ENCODE results near the gene IQCM.
"Not testable (repeated sequence)": the region's sequence is repeated elsewhere in the genome, so short reads cannot be mapped to it uniquely, and the experiment has no call there.

- not testable (repeated sequence) for TF ChIP-seq CTCF, POLR2A (IDR thresholded peaks at IDR 0.05)
Observed at GRCh38 chr4:149507309-149507708, 308.3 kb downstream of the IQCM start.

All from lower leg skin (tissue), 3 donors.